ENCODE data around the gene TBC1D16.

TBC1D16 gene

GRCh38 chr17:79991924-79992648 lies 43.6 kb downstream of the TBC1D16 start:
- H3K27ac ChIP-seq, result peak overlapping the region; percentile 98
- peak; percentile 56 for TF ChIP-seq CTCF (conservative IDR thresholded peaks at IDR 0.05)

GRCh38 chr17:79991140-79991923 lies 44.3 kb downstream of the TBC1D16 start:
- H3K27ac ChIP-seq, result peak overlapping the region; percentile 98

GRCh38 chr17:79990704-79991103 lies 45.0 kb downstream of the TBC1D16 start:
- no peak for TF ChIP-seq CTCF (conservative IDR thresholded peaks at IDR 0.05)
- peak overlapping the region; percentile 10 for H3K27ac ChIP-seq

More at GRCh38 chr17:79991140-79991923, 44.3 kb downstream of the TBC1D16 start:
- peak; percentile 81 for TF ChIP-seq CTCF (conservative IDR thresholded peaks at IDR 0.05)

GRCh38 chr17:79990051-79990592 lies 45.5 kb downstream of the TBC1D16 start:
- peak overlapping the region; percentile 75 for H3K27ac ChIP-seq
- TF ChIP-seq CTCF (conservative IDR thresholded peaks at IDR 0.05), result no peak

- H3K27ac ChIP-seq, result peak overlapping the region; percentile 75
- TF ChIP-seq CTCF (conservative IDR thresholded peaks at IDR 0.05), result no peak
Observed at GRCh38 chr17:79989106-79989835, 46.4 kb downstream of the TBC1D16 start.

- TF ChIP-seq CTCF (conservative IDR thresholded peaks at IDR 0.05), result no peak
Observed at GRCh38 chr17:79988185-79988971, 47.3 kb downstream of the TBC1D16 start.

More at GRCh38 chr17:79988185-79988971, 47.3 kb downstream of the TBC1D16 start:
- H3K27ac ChIP-seq, result peak overlapping the region; percentile 75
